HepG2 (cell line): ENCODE results near the gene KCNH1. TPM values are rescaled to one million over a fixed set of nuclear protein-coding genes. Genes with fewer than 3 reads are reported as not detected.

Experiments
- FOSL2 ChIP-seq: sonication (generic); formaldehyde crosslinking; IDR thresholded peaks from 2 replicates; pipeline ENCODE4 v1.4.0; 2020; ENCODE audit warnings: missing genetic modification reagents
- FOXK1 ChIP-seq: sonication (generic); formaldehyde crosslinking; IDR thresholded peaks from 2 replicates; pipeline ENCODE4 v1.4.0; 2020; ENCODE audit warnings: low read depth, missing genetic modification reagents, borderline replicate concordance
- HIVEP1 ChIP-seq: sonication (generic); formaldehyde crosslinking; IDR thresholded peaks from 2 replicates; pipeline ENCODE4 v1.4.0; 2020; ENCODE audit warnings: mild to moderate bottlenecking, missing genetic modification reagents
- HMG20A ChIP-seq: IDR thresholded peaks from 2 replicates; pipeline ENCODE4 v1.6.1; 2016; ENCODE audit warnings: borderline replicate concordance
- HNRNPK ChIP-seq: fragments of 200-400 bp; formaldehyde crosslinking; IDR thresholded peaks from 2 replicates; pipeline ENCODE4 v1.6.1; 2018; ENCODE audit warnings: low read length, low read depth, moderate library complexity, mild to moderate bottlenecking; ENCODE audit not compliant: poor library complexity, severe bottlenecking
- HOXA3 ChIP-seq: sonication (generic); formaldehyde crosslinking; IDR thresholded peaks from 2 replicates; pipeline ENCODE4 v1.5.0; 2020; ENCODE audit warnings: missing genetic modification reagents
- HOXA5 ChIP-seq: sonication (generic); formaldehyde crosslinking; IDR thresholded peaks from 2 replicates; pipeline ENCODE4 v1.4.0; 2020; ENCODE audit warnings: missing genetic modification reagents
- KLF11 ChIP-seq: IDR thresholded peaks from 2 replicates; pipeline ENCODE4 v1.6.1; 2016; ENCODE audit warnings: missing compliant biosample characterization
- KLF12 ChIP-seq: sonication (generic); formaldehyde crosslinking; IDR thresholded peaks from 2 replicates; pipeline ENCODE4 v1.4.0; 2020; ENCODE audit warnings: missing genetic modification reagents, borderline replicate concordance
- MBD4 ChIP-seq: IDR thresholded peaks from 2 replicates; pipeline ENCODE4 v1.6.1; 2012; ENCODE audit warnings: low read length, inconsistent platforms, borderline replicate concordance
- MZF1 ChIP-seq: sonication (generic); formaldehyde crosslinking; IDR thresholded peaks from 2 replicates; pipeline ENCODE4 v1.8.1; 2023; ENCODE audit warnings: mild to moderate bottlenecking, missing genetic modification reagents, borderline replicate concordance
- NR2F1 ChIP-seq, 2 experiments: fragments of 450-650 bp in 1 of 2; formaldehyde crosslinking in 1 of 2; IDR thresholded peaks; 2 replicates each; pipeline versions ENCODE4 v1.5.0 to v1.6.1; 2016 to 2020; ENCODE audit warnings: mild to moderate bottlenecking in 1 of 2, missing compliant biosample characterization in 1 of 2, missing genetic modification reagents in 1 of 2, moderate library complexity in 1 of 2
- ZFP41 ChIP-seq: sonication (generic); formaldehyde crosslinking; IDR thresholded peaks from 2 replicates; pipeline ENCODE4 v1.4.0; 2020; ENCODE audit warnings: mild to moderate bottlenecking, missing genetic modification reagents, borderline replicate concordance
- ZNF10 ChIP-seq: sonication (generic); formaldehyde crosslinking; IDR thresholded peaks from 2 replicates; pipeline ENCODE4 v1.4.0; 2020; ENCODE audit warnings: mild to moderate bottlenecking, low read depth, missing genetic modification reagents, borderline replicate concordance
- ZNF12 ChIP-seq: sonication (generic); formaldehyde crosslinking; IDR thresholded peaks from 2 replicates; pipeline ENCODE4 v1.5.0; 2020; ENCODE audit warnings: missing genetic modification reagents
- ZNF772 ChIP-seq: sonication (generic); formaldehyde crosslinking; IDR thresholded peaks from 2 replicates; pipeline ENCODE4 v1.5.0; 2020; ENCODE audit warnings: mild to moderate bottlenecking, missing genetic modification reagents
- ZNF777 ChIP-seq: sonication (generic); formaldehyde crosslinking; IDR thresholded peaks from 2 replicates; pipeline ENCODE4 v1.4.0; 2020; ENCODE audit warnings: missing genetic modification reagents
- ZSCAN20 ChIP-seq: sonication (generic); formaldehyde crosslinking; IDR thresholded peaks from 2 replicates; pipeline ENCODE4 v1.4.0; 2020; ENCODE audit warnings: missing genetic modification reagents, mild to moderate bottlenecking, borderline replicate concordance
- polyA plus RNA-seq, 8 experiments: library from polyadenylated mRNA; depleted of rRNA in 3 of 8; stranded (reverse) in 7 of 8; unstranded in 1 of 8; fragments of >200 nt; fragmentation: Illumina TruSeq in 4 of 8; extraction: Trizol in 4 of 8; gene quantifications; 2 replicates each; pipeline versions ENCODE4 v1.2.1 to v1.2.3, GENCODE V29; 2011 to 2016; ENCODE audit warnings: low read depth in 4 of 8, missing spikeins in 1 of 8, mixed read lengths in 1 of 8; ENCODE audit not compliant: insufficient read depth in 1 of 8
- total RNA-seq, 5 experiments: library from RNA; depleted of rRNA; stranded (reverse); fragments of >200 nt; fragmentation: Illumina TruSeq; extraction: Trizol; gene quantifications; 2 replicates each; pipeline ENCODE4 v1.2.3, GENCODE V29; 2016; ENCODE audit warnings: low read depth in 1 of 5
- TF ChIP-seq, protein P1 (sequence below): sonication (generic); formaldehyde crosslinking; IDR thresholded peaks from 2 replicates; pipeline ENCODE4 v1.4.0; 2020; ENCODE audit warnings: mild to moderate bottlenecking, missing genetic modification reagents
- TF ChIP-seq, protein P2 (sequence below): IDR thresholded peaks from 2 replicates; pipeline ENCODE4 v1.6.1; 2016; ENCODE audit warnings: mild to moderate bottlenecking, missing biosample characterization, missing genetic modification reagents
- TF ChIP-seq, protein P3 (sequence below): sonication (generic); formaldehyde crosslinking; IDR thresholded peaks from 2 replicates; pipeline ENCODE4; 2020; ENCODE audit warnings: missing genetic modification reagents, mild to moderate bottlenecking, borderline replicate concordance

Gene KCNH1
- total and polyA plus RNA-seq, 2 of the 13 experiments (the other 11 are each of a cell fraction or from before 2014, with no cell fraction given) = not detected

DNA sequence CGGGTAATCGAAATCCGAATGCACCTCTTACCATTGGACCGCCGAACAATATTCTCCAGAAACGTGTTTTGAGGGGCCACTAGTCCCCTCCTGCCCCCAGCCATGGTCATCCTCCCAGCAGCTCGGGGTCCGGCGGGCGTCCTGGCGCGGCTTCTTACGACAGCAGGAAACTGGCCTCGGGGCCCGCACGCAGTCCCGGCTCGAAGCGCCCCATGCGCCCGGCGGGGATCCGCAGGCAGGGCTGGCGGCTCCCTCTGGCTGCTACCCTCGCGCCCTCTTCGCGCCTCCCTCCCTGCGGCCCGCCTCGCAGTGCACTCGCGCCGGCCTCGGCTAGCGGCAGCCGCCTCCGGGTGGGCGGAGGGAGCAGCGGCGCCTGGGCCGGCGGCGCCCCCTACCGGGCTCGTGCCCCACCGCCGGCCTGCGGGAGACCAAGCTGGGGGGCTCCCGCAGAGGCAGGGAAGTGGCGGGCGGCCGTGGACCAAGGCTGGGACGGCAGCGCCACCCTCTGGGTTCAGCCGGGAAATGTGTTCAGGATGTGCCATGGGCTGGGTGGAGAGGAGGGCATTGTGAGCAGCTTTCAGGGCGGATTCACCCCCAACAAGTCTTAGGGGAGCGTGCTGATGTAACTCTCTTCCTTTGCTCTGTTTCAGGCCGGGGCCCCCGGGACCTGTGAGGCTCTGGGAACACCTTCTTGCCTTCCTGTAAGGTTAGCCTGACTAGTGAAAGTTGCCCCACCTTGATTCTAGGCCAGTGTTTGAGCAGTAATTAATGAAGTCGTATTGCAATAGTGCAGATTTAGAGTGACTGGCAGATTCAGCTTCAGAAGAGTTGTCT is at the start of gene KCNH1 (continued):
- TF ChIP-seq HNRNPK (peak; percentile 24), ZSCAN20 (CRISPR knock-in tag) (peak; percentile 44; the same call in 1 of the 2 replicates), ZFP41 (CRISPR knock-in tag) (no peak), MBD4 (no peak), HOXA3 (CRISPR knock-in tag) (peak; percentile 51), KLF11 (no peak), MZF1 (CRISPR knock-in tag) (no peak), KLF12 (peak; percentile 81; the same call in 1 of the 2 replicates), HIVEP1 (no peak), FOSL2 (CRISPR knock-in tag) (no peak), HMG20A (CRISPR knock-in tag) (no peak), HOXA5 (0 out of 2 replicates have a peak, but pooled peaks have one; percentile 34), NR2F1 (CRISPR knock-in tag; IDR thresholded peaks at IDR 0.05) (no peak), ZNF777 (peak; percentile 61), FOXK1 (no peak), ZNF10 (no peak), ZNF12 (CRISPR knock-in tag) (no peak), ZNF772 (CRISPR knock-in tag) (0 out of 2 replicates have a peak, but pooled peaks have one; percentile 7)
- TF ChIP-seq, protein P1, sequence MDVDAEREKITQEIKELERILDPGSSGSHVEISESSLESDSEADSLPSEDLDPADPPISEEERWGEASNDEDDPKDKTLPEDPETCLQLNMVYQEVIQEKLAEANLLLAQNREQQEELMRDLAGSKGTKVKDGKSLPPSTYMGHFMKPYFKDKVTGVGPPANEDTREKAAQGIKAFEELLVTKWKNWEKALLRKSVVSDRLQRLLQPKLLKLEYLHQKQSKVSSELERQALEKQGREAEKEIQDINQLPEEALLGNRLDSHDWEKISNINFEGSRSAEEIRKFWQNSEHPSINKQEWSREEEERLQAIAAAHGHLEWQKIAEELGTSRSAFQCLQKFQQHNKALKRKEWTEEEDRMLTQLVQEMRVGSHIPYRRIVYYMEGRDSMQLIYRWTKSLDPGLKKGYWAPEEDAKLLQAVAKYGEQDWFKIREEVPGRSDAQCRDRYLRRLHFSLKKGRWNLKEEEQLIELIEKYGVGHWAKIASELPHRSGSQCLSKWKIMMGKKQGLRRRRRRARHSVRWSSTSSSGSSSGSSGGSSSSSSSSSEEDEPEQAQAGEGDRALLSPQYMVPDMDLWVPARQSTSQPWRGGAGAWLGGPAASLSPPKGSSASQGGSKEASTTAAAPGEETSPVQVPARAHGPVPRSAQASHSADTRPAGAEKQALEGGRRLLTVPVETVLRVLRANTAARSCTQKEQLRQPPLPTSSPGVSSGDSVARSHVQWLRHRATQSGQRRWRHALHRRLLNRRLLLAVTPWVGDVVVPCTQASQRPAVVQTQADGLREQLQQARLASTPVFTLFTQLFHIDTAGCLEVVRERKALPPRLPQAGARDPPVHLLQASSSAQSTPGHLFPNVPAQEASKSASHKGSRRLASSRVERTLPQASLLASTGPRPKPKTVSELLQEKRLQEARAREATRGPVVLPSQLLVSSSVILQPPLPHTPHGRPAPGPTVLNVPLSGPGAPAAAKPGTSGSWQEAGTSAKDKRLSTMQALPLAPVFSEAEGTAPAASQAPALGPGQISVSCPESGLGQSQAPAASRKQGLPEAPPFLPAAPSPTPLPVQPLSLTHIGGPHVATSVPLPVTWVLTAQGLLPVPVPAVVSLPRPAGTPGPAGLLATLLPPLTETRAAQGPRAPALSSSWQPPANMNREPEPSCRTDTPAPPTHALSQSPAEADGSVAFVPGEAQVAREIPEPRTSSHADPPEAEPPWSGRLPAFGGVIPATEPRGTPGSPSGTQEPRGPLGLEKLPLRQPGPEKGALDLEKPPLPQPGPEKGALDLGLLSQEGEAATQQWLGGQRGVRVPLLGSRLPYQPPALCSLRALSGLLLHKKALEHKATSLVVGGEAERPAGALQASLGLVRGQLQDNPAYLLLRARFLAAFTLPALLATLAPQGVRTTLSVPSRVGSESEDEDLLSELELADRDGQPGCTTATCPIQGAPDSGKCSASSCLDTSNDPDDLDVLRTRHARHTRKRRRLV = no peak
- TF ChIP-seq, protein P2, sequence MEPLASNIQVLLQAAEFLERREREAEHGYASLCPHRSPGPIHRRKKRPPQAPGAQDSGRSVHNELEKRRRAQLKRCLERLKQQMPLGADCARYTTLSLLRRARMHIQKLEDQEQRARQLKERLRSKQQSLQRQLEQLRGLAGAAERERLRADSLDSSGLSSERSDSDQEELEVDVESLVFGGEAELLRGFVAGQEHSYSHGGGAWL (CRISPR knock-in tag) = no peak
- TF ChIP-seq, protein P3, sequence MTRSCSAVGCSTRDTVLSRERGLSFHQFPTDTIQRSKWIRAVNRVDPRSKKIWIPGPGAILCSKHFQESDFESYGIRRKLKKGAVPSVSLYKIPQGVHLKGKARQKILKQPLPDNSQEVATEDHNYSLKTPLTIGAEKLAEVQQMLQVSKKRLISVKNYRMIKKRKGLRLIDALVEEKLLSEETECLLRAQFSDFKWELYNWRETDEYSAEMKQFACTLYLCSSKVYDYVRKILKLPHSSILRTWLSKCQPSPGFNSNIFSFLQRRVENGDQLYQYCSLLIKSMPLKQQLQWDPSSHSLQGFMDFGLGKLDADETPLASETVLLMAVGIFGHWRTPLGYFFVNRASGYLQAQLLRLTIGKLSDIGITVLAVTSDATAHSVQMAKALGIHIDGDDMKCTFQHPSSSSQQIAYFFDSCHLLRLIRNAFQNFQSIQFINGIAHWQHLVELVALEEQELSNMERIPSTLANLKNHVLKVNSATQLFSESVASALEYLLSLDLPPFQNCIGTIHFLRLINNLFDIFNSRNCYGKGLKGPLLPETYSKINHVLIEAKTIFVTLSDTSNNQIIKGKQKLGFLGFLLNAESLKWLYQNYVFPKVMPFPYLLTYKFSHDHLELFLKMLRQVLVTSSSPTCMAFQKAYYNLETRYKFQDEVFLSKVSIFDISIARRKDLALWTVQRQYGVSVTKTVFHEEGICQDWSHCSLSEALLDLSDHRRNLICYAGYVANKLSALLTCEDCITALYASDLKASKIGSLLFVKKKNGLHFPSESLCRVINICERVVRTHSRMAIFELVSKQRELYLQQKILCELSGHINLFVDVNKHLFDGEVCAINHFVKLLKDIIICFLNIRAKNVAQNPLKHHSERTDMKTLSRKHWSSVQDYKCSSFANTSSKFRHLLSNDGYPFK (CRISPR knock-in tag) = no peak
